ENCODE data around the gene CACNG8. TPM values are rescaled to one million over a fixed set of nuclear protein-coding genes. Genes with fewer than 3 reads are reported as not detected.

CACNG8 gene
- total RNA-seq, 1 experiment from 2014 or later, result 17.7 TPM

GRCh38 chr19:53965091-53965490, 2.4 kb downstream of the CACNG8 start:
- H3K36me3 ChIP-seq (ENCODE audit: control insufficient read depth, insufficient read depth, low read length), result no peaks in the 10 kb centered on the region
- no peak for TF ChIP-seq CTCF (IDR thresholded peaks at IDR 0.05)
- TF ChIP-seq TCF7L2 (IDR thresholded peaks at IDR 0.05; ENCODE audit: low read depth, low read length), result no peak
- TF ChIP-seq POLR2AphosphoS5 (IDR thresholded peaks at IDR 0.05; ENCODE audit: low read depth, low read length), result no peak
- no peak for TF ChIP-seq REST (IDR thresholded peaks at IDR 0.05; ENCODE audit: insufficient read depth in 1 of 2, low read depth in 2 of 2, low read length in 1 of 2)
- TF ChIP-seq SIN3A (IDR thresholded peaks at IDR 0.05; ENCODE audit: borderline replicate concordance, insufficient read depth, low read depth, low read length), result no peak
- peak overlapping the region; percentile 60 for H3K27ac ChIP-seq (ENCODE audit: low read length)
- no peaks in the 10 kb centered on the region for H3K27me3 ChIP-seq (ENCODE audit: control insufficient read depth, insufficient read depth, low read length)
- POLR2A ChIA-PET, result interaction anchor here (0.6 kb wide), 1 partner anchor 380 kb away, joined by 6 read pairs; no protein-coding TSS in a partner anchor
- H3K4me1 ChIP-seq (ENCODE audit: control insufficient read depth, insufficient read depth, low read length), result peaks cover 22% of the 10 kb centered on the region
- BruUV-seq (replicated peaks), result no TSS peak
- ATAC-seq (no peak), DNase-seq (ENCODE audit: low read depth, low spot score) (no peak)
- no peaks in the 10 kb centered on the region for H3K9me3 ChIP-seq (ENCODE audit: control insufficient read depth, insufficient read depth, low read depth, low read length)
- CTCF ChIA-PET, result no interaction called here
- intact Hi-C loops (cut with micrococcal nuclease; ENCODE audit: unreplicated experiment) (no loop called here), in situ Hi-C loops (cut with HindIII; ENCODE audit: low pct_unique_long_range_greater_than_20kb, low sequenced_read_pairs) (no loop called here)
- peak overlapping the region in 1 of 2 experiments; percentile 29; a peak in 2 of 4 replicates for H3K4me3 ChIP-seq (ENCODE audit: low read depth in 2 of 2, low read length in 2 of 2)

- Histone ChIP-seq H3K27me3 (ENCODE audit: control insufficient read depth, insufficient read depth, low read length) (no peaks in the 10 kb centered on the region), H3K9me3 (ENCODE audit: control insufficient read depth, insufficient read depth, low read depth, low read length) (no peaks in the 10 kb centered on the region), H3K4me3 (ENCODE audit: low read depth in 2 of 2, low read length in 2 of 2) (no peak overlapping the region), H3K4me1 (ENCODE audit: control insufficient read depth, insufficient read depth, low read length) (peaks cover 9% of the 10 kb centered on the region), H3K27ac (ENCODE audit: low read length) (no peak overlapping the region), H3K36me3 (ENCODE audit: control insufficient read depth, insufficient read depth, low read length) (no peaks in the 10 kb centered on the region)
- no peak for ATAC-seq
- BruUV-seq (replicated peaks), result no TSS peak
- POLR2A ChIA-PET, result interaction anchor here (1.0 kb wide), 1 partner anchor 19 kb away, joined by 5 read pairs; no protein-coding TSS in a partner anchor
- CTCF ChIA-PET, result no interaction called here
- TF ChIP-seq POLR2AphosphoS5 (IDR thresholded peaks at IDR 0.05; ENCODE audit: low read depth, low read length), result no peak
- TF ChIP-seq TCF7L2 (IDR thresholded peaks at IDR 0.05; ENCODE audit: low read depth, low read length), result no peak
- in situ Hi-C loops (cut with HindIII; ENCODE audit: low pct_unique_long_range_greater_than_20kb, low sequenced_read_pairs), result no loop called here
- no peak for DNase-seq (ENCODE audit: low read depth, low spot score)
- intact Hi-C loops (cut with micrococcal nuclease; ENCODE audit: unreplicated experiment), result no loop called here
These were observed 4.2 kb downstream of the CACNG8 start for GRCh38 chr19:53966931-53967330.

- Histone ChIP-seq H3K4me3 (ENCODE audit: low read depth in 2 of 2, low read length in 2 of 2) (no peak overlapping the region), H3K36me3 (ENCODE audit: control insufficient read depth, insufficient read depth, low read length) (no peaks in the 10 kb centered on the region), H3K9me3 (ENCODE audit: control insufficient read depth, insufficient read depth, low read depth, low read length) (no peaks in the 10 kb centered on the region), H3K27ac (ENCODE audit: low read length) (no peak overlapping the region), H3K4me1 (ENCODE audit: control insufficient read depth, insufficient read depth, low read length) (peaks cover 9% of the 10 kb centered on the region), H3K27me3 (ENCODE audit: control insufficient read depth, insufficient read depth, low read length) (no peaks in the 10 kb centered on the region)
- intact Hi-C loops (cut with micrococcal nuclease; ENCODE audit: unreplicated experiment), result no loop called here
- TF ChIP-seq REST (IDR thresholded peaks at IDR 0.05; ENCODE audit: insufficient read depth in 1 of 2, low read depth in 2 of 2, low read length in 1 of 2), result no peak
- TF ChIP-seq CTCF (IDR thresholded peaks at IDR 0.05), result no peak
- no peak for TF ChIP-seq POLR2AphosphoS5 (IDR thresholded peaks at IDR 0.05; ENCODE audit: low read depth, low read length)
- no peak for TF ChIP-seq SIN3A (IDR thresholded peaks at IDR 0.05; ENCODE audit: borderline replicate concordance, insufficient read depth, low read depth, low read length)
- no peak for TF ChIP-seq TCF7L2 (IDR thresholded peaks at IDR 0.05; ENCODE audit: low read depth, low read length)
- ChIA-PET POLR2A (no interaction called here), CTCF (no interaction called here)
- DNase-seq (ENCODE audit: low read depth, low spot score) (no peak), ATAC-seq (no peak)
- in situ Hi-C loops (cut with HindIII; ENCODE audit: low pct_unique_long_range_greater_than_20kb, low sequenced_read_pairs), result no loop called here
- BruUV-seq (replicated peaks), result no TSS peak
These were observed 6.6 kb downstream of the CACNG8 start for GRCh38 chr19:53969366-53969765.

Measured in Panc1 (cell line).